GM19455 (cell line): ENCODE measurements around the gene FFAR2.
"Not testable (repeated sequence)": the region's sequence is repeated elsewhere in the genome, so short reads cannot be mapped to it uniquely, and the experiment has no call there.

ENCODE experiments used
- ATAC-seq: cut with Tn5 transposase; IDR thresholded peaks from one replicate; pipeline ENCODE4 v1.9.1; 2021; ENCODE audit not compliant: unreplicated experiment

FFAR2 gene

GRCh38 chr19:35423406-35423805 lies 24.7 kb upstream of the FFAR2 start:
- not testable (repeated sequence) for ATAC-seq

GRCh38 chr19:35425682-35426081 lies 22.4 kb upstream of the FFAR2 start:
- ATAC-seq: no peak

- no peak for ATAC-seq
These were observed 20.9 kb upstream of the FFAR2 start for GRCh38 chr19:35427187-35427586.

- ATAC-seq: no peak
These were observed 18.2 kb upstream of the FFAR2 start for GRCh38 chr19:35429698-35430408.

- no peak for ATAC-seq
These were observed 17.5 kb upstream of the FFAR2 start for GRCh38 chr19:35430409-35431144.

- no peak for ATAC-seq
These were observed 16.8 kb upstream of the FFAR2 start for GRCh38 chr19:35431145-35431807.

GRCh38 chr19:35432911-35433310 lies 15.1 kb upstream of the FFAR2 start:
- ATAC-seq: no peak

GRCh38 chr19:35433448-35433847 lies 14.6 kb upstream of the FFAR2 start:
- no peak for ATAC-seq

- no peak for ATAC-seq
These were observed 12.2 kb upstream of the FFAR2 start for GRCh38 chr19:35435896-35436295.

- no peak for ATAC-seq
These were observed 11.3 kb upstream of the FFAR2 start for GRCh38 chr19:35436477-35437405.

- ATAC-seq: no peak
These were observed 10.6 kb upstream of the FFAR2 start for GRCh38 chr19:35437406-35437951.

- no peak for ATAC-seq
These were observed 10.0 kb upstream of the FFAR2 start for GRCh38 chr19:35438096-35438495.

GRCh38 chr19:35438527-35438926 lies 9.5 kb upstream of the FFAR2 start:
- ATAC-seq: no peak

- no peak for ATAC-seq
These were observed 8.1 kb upstream of the FFAR2 start for GRCh38 chr19:35439921-35440320.

- ATAC-seq: no peak
These were observed 6.0 kb upstream of the FFAR2 start for GRCh38 chr19:35442091-35442490.

GRCh38 chr19:35444735-35445134 lies 3.3 kb upstream of the FFAR2 start:
- ATAC-seq: no peak

- ATAC-seq: no peak
These were observed 2.0 kb upstream of the FFAR2 start for GRCh38 chr19:35445826-35446593.

- no peak for ATAC-seq
These were observed 1.4 kb downstream of the FFAR2 start for GRCh38 chr19:35449359-35450043.

GRCh38 chr19:35451338-35452096 lies 3.5 kb downstream of the FFAR2 start:
- ATAC-seq: no peak
